HG03565 (cell line): Measurements from ENCODE around the gene ZBTB32.

Experiments
- ATAC-seq: cut with Tn5 transposase; IDR thresholded peaks from one replicate; pipeline ENCODE4 v1.9.1; 2021; ENCODE audit warnings: mild to moderate bottlenecking, moderate library complexity; ENCODE audit not compliant: unreplicated experiment

ZBTB32 gene

GRCh38 chr19:35736913-35737886 lies 32.8 kb downstream of the ZBTB32 start:
- ATAC-seq = no peak

DNA sequence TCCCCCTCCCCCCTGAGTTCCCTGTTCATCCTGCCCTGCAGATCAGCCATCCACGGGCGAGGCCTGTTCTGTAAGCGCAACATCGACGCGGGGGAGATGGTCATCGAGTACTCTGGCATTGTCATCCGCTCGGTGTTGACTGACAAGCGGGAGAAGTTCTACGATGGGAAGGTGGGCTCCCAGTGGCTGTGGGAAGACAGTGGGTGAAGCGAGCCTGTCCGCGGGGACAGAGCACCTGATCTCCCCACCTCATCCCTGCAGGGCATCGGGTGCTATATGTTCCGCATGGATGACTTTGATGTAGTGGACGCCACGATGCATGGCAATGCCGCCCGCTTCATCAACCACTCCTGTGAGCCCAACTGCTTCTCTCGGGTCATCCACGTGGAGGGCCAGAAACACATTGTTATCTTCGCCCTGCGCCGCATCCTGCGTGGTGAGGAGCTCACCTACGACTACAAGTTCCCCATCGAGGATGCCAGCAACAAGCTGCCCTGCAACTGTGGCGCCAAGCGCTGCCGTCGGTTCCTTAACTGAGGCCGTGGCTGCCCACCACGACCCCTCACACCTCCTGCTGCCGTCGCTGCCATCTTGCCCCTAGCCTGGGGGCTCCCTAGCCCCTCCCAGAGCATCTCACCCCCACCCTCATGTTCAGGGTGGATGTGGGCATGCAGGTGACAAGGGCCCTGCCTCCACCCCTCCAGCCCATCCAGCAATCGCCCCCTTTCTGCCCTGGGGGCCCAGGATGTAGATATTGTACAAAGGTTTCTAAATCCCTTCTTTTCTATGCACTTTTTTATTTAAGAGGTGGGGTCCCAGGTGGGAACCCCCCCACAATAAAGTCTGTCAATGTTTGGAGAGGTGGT lies 33.9 kb downstream of the ZBTB32 start:
- no peak for ATAC-seq

- ATAC-seq = no peak
Measured at GRCh38 chr19:35738887-35739229, 34.5 kb downstream of the ZBTB32 start.

GRCh38 chr19:35739275-35740107 lies 35.1 kb downstream of the ZBTB32 start:
- no peak for ATAC-seq

DNA sequence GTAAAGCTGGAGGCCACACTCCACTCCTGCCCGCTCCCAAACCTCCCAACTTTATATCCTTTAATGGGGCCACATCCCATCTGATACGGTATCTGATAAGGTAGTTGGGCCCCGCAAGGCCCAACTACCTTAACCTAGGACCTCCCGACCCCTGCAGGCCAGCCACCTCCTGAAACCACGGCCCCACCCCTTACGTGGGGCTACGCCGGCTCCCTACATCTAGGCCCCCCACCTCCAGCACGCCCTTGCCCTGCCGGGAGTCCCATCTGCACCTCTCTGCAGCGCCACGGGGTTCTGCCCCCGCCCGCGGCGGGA lies 35.7 kb downstream of the ZBTB32 start:
- no peak for ATAC-seq

DNA sequence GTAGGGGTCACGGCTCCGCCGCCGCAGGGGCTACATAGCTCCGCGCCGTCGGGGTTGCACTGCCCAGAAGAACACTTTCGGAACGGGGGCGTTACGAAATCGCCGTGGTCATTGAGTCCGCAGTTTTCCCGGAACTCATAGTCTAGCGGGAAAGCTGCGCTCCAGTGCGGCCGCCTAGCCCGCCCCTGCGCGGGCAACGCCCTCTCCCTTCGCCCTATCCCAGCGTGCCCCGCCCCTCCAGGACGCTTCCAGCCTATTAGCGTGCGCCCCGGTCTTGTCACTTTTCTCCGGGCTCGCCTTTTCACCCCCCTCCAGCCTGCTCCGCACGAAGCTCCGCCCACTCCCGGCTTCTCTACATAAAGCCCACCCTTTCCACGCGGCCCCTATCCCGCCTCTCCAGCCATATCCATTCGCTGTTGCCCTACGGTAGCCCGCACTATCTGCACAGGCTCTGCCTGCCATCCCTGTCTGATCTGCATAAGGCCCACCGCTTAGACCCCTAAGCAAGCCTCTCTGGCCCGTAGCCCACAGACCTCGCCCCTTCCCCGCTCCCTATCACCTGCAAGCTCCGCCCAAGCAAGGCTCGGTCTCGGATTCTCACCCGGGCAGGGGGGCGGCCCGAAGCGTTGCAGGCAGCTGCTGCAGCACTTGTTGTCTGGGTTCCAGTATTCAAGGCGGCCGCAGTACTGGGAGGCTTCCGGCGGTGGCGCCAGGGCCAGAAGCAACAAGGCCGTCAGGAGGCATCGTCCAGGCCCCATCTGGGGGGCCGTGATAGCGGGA lies 36.3 kb downstream of the ZBTB32 start:
- peak; percentile 33 for ATAC-seq

GRCh38 chr19:35741203-35741515 lies 36.8 kb downstream of the ZBTB32 start:
- no peak for ATAC-seq

- ATAC-seq = no peak
Measured at GRCh38 chr19:35742121-35742724, 37.9 kb downstream of the ZBTB32 start, which contains the start of gene IGFLR1. IGFLR1 (minus strand) TSS chr19:35742452; CDS start chr19:35741180, 1,272 bp downstream.

DNA sequence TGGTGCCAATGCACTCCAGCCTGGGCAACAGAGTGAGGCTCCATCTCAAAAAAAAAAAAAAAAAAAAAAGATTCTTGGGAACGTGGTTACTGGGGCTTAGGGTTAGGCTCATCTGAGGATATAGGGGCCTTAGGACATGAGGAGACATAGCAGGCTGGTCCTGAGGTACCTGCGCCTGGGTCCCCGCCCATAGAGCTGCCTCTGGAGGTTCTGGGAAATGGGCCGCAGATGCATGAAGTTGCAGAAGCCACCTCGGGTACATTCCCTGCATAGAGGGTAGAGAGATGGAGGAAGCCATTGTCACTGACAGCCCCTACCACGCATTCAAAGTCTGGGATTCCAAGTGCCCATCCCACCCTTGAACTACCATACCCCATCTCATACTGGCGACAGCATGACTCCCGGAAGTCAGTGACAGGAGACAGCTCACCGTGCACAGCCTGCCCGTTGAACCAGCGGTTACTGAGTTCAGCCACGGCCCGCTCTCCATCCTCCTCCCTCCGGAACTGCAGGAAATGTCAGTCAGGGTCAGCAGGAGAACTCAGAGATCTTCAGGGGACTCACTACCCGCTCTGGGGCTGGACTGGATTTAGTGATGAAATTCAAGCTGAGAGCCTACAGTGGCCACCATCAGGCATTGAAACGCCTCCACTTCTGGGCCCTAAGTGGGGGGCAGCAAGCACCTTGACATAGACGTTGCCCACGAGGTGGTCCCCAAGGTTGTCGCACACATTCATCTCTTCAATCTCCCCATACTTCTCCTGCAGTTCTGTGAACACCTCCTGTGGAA lies 39.5 kb downstream of the ZBTB32 start:
- ATAC-seq = no peak

DNA sequence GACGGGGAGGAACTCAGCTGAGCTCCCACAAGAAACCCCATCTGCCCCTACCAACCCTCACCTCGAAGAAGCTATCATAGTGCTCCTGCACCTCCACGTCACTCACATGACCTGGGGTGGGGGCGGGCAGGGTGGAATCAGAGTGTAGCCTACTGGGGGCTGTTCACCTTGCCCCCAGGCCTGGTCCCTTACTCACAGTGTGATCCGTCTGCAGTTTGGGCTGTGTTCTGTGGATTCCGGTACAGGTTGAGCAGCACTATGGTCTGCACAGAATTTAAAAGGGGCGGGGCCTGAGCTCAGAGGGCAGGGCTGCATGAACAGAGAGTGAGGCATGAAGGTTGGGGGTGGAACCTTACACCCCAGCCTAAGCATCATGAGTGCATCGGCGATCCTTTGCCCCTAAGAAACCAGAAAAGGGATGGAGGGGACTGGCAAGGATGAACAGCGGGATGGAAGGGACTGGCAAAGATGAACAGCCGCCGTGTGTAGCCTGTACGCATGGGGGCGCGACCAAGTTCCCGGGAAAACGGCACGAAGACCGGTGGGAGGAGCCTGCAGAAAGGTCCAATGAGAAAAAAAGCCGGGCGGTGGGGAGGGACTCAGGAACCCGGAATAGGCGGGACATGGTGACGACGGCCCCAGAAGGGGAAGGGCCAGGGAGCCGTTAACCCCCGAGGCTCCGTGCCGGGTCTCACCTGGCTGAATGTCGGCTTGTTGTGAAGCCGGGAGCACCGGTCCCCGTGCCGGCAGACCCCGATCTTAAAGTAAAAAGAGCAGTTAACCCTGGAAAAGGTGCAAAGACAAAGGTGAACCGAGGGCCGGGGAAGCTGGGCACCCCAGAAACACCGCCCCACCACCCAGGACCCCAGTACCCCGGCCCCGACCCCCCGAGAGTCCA lies 40.3 kb downstream of the ZBTB32 start:
- ATAC-seq = no peak

DNA sequence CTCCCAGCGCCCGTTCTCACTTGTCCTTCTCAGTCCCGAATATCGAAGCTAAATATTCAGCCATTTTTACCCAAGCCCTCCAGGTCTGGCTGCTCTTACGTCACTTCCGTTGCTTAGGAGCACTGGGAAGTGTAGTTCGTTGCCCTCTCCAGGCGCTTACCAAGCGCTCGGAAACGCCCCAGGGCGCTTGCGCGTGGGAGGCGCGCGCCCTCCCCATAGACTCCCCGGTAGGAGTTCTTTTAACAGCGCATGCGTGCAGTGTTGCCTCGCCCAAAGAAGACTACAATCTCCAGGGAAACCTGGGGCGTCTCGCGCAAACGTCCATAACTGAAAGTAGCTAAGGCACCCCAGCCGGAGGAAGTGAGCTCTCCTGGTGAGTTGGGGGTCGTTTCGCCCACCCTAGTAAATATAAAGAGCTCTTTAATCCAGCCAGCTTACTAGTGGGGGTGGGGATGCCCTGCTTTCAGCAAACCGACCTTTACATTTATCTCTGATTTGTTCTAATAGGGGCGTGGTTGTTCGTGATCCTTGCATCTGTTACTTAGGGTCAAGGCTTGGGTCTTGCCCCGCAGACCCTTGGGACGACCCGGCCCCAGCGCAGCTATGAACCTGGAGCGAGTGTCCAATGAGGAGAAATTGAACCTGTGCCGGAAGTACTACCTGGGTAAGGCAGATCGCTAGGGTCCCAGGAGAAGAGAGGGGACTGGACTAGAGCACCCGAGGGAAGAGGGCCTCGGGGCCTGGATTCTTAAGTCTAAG lies 41.1 kb downstream of the ZBTB32 start, which contains the start of the genes PSENEN and U2AF1L4:
Gene PSENEN (plus strand): TSS at position 324 of the 759 bp plus-strand sequence. CDS start 280 bp downstream, at position 604.
Gene U2AF1L4 (minus strand): TSS at position 91 of the 759 bp plus-strand sequence. CDS start 27 bp downstream, at position 64.
- ATAC-seq = peak; percentile 38

DNA sequence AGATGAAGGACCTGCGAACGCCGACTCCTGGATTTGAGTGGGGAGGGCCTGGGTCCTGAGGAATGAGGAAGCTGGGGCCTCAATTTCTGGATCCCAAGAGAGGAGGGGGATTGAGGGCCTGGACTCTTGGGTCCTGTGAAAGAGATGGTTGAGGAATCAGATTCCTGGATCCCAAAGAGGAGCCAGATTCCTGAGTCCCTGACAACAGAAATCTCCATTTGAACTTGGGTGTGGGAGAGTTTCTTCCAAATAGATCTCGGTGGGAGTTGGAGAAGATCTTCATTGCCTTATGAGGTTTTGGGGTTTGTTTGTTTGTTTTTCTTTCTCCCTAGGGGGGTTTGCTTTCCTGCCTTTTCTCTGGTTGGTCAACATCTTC lies 41.7 kb downstream of the ZBTB32 start:
- no peak for ATAC-seq

DNA sequence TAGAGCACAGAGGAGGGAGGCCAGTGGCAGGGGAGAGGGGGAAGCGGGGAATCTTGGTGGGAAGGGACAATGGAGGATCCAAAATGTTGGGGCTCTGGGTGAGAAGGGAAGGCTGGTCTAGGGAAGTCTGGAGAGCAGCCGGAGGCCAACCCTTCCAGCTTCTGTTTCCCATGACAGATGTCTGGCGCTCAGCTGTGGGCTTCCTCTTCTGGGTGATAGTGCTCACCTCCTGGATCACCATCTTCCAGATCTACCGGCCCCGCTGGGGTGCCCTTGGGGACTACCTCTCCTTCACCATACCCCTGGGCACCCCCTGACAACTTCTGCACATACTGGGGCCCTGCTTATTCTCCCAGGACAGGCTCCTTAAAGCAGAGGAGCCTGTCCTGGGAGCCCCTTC lies 42.2 kb downstream of the ZBTB32 start:
- no peak for ATAC-seq

DNA sequence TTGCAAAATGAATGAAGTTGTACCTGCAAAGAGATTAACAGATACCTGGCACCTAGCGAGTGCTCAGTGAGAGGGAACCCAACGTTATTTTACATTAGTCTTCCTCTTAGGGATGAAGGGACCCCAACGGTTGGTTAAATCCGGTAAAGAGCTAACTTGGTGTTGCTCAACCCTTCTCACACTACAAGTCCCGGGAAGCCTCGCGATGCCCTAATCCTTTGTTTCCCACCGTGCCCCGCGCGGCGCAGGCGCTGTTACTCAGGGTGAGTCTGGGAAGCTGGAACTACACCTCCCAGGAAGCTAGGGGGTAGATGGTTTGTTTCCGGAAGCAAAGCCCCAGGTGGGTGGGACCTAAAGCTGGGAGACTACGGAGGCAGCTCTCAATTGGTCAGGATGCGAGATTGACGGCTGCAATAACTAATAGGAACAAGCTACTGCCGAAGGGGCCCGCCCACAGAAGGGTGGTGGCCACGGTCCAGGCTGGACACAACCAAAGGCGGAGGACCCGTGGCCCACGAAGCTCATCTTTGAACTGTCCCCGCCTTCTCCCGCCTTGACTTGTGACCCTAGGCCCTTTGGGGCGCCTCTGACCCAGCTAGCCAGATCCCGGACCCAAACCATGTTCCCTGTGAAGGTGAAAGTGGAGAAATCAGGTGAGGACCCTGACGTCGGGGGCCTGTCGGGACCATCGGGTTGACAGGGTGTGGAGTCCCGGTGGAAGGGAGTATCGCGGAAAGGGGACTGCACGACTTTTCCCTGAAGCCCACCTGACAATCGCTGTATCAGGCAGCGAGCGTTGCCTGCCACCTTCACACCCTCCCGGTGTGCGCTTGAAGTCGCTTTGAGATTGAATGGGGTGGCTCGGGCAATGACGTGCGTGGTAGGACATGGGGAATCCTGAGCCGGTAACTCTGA lies 44.0 kb downstream of the ZBTB32 start, which contains the start of gene LIN37:
Gene LIN37 (plus strand): TSS at position 471 of the 915 bp plus-strand sequence. CDS start 149 bp downstream, at position 620.
- ATAC-seq = peak; percentile 69

GRCh38 chr19:35750167-35750566 lies 45.8 kb downstream of the ZBTB32 start:
- ATAC-seq = no peak
